GM12872 (cell line): ENCODE data around the gene LRRC70.

Experiments used
- TF ChIP-seq, protein P1 (sequence below): IDR thresholded peaks from 3 replicates; pipeline ENCODE4 v1.5.1; 2011; ENCODE audit warnings: low read depth, mild to moderate bottlenecking, low read length, moderate library complexity; ENCODE audit not compliant: insufficient read depth

Gene LRRC70

GRCh38 chr5:62547945-62548630 lies 30.5 kb upstream of the LRRC70 start:
- TF ChIP-seq, protein P1, sequence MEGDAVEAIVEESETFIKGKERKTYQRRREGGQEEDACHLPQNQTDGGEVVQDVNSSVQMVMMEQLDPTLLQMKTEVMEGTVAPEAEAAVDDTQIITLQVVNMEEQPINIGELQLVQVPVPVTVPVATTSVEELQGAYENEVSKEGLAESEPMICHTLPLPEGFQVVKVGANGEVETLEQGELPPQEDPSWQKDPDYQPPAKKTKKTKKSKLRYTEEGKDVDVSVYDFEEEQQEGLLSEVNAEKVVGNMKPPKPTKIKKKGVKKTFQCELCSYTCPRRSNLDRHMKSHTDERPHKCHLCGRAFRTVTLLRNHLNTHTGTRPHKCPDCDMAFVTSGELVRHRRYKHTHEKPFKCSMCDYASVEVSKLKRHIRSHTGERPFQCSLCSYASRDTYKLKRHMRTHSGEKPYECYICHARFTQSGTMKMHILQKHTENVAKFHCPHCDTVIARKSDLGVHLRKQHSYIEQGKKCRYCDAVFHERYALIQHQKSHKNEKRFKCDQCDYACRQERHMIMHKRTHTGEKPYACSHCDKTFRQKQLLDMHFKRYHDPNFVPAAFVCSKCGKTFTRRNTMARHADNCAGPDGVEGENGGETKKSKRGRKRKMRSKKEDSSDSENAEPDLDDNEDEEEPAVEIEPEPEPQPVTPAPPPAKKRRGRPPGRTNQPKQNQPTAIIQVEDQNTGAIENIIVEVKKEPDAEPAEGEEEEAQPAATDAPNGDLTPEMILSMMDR = no peak

DNA sequence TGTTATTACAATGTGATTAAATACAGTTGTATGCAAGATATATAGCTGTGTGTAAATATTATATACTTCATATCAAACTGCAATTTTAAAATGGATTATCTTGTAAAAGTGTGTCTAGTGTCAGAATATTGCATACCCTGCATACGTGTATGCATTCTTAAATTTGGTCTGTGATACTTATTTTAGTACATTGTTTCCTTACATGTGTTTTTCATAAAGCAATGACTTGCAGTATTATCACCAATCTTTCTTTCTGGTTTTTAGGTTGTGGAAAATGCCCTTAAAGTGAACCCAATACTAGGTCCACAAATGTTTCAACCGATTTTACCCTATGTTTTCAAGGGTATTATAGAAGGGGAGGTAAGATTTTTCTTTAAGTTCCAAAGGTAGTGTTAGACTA lies 28.5 kb upstream of the LRRC70 start:
- TF ChIP-seq, protein P1 = no peak

DNA sequence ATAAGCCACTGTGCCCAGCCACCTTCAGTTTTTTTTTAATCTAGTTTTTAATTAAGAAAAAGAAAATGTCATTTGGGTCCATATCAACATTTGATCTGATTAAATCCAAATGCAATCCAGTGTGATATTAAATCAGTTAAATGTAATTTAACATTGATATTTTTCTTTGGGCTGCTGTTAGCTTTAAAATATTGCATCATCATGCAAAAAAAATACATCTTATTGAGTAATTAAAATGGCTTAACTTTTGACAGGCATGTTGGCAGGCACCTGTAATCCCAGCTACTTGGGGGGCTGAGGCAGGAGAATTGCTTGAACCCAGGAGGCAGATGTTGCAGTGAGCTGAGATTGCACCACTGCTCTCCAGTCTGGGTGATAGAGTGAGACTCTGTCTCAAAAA lies 22.7 kb upstream of the LRRC70 start:
- TF ChIP-seq, protein P1 = no peak

DNA sequence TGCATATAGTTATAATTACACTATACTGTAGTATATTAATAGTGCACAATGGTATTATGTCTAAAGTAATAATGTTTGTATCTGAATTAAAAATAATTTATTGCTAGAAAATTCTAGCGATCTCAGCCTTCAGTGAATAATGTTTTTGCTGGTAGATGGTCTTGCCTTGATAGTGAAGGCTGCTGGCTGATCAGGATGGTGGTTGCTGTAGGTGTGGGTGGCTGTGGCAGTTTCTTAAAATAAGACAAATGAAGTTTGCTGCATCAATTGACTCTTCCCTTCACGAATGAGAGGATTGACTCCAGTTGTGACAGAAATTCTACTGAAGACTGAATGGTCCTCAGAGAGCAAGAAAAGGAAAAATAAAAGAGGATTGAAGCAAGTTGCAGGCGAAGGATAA lies 19.7 kb upstream of the LRRC70 start:
- TF ChIP-seq, protein P1 = no peak

DNA sequence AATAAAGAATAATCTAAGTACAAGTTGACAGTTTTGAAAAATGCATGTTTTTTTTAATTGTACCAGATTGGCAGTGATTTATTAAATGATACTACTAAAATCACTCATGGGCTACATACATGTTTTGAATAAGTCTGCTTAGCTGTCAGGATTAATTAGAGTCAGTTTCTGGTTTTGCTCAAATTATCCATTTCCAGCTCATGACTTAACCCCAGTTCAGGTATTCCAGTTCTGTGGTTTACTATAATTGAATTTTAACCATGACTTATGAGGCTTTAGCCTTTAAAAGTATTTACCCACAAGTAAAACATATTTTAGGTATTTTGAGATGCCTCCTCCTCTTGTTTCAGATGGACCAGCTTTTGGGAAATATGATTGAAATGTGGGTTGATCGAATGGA lies 17.8 kb upstream of the LRRC70 start:
- TF ChIP-seq, protein P1 = no peak

- TF ChIP-seq, protein P1 = no peak
These were observed 16.7 kb upstream of the LRRC70 start for GRCh38 chr5:62561896-62562295.

GRCh38 chr5:62562867-62563266 lies 15.8 kb upstream of the LRRC70 start:
- TF ChIP-seq, protein P1 = no peak

GRCh38 chr5:62564101-62564500 lies 14.5 kb upstream of the LRRC70 start:
- TF ChIP-seq, protein P1 = no peak
